Measurements from ENCODE around the gene MAST4. TPM values are rescaled to one million over a fixed set of nuclear protein-coding genes. Genes with fewer than 3 reads are reported as not detected.

MAST4 gene
- total and polyA plus RNA-seq, 2 donors (not counting 1 experiment from before 2014, with no cell fraction given): 2.5 to 57.1 TPM

DNA sequence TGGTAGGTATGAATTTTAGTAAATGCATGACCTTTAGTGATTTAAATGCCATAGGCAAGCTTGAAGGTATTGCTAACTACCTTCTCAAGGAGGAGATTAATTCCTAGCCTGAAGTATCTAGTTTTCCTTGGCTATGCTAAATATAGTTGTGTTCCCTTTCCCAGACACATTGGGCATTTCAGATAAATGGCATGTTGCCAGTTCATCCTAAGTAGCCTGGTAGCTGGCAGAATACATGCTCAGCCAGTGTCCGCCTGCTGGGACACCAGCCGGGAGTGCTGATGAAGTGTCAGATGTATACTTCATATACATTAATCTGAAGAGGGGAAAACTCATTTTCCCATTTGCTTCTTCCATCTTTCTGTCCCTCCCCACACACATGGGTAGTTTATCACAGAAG is 196.9 kb downstream of the MAST4 start:
- no peak overlapping the region for H2AFZ ChIP-seq (ENCODE audit: insufficient read depth, low read depth, low read length, poor library complexity, severe bottlenecking)
- WGBS (ENCODE audit: insufficient coverage): no CpG with 5 or more reads among the region's 2 CpGs
- no peak overlapping the region for H3K4me3 ChIP-seq (ENCODE audit: control extremely low read depth in 1 of 5, extremely low read depth in 1 of 5, insufficient read depth in 1 of 5, low read depth in 2 of 5, low read length in 4 of 5)
- no peak overlapping the region for H3K4me3 Mint-ChIP-seq
- H3K27me3 Mint-ChIP-seq: no peaks in the 10 kb centered on the region
- no peaks in the 10 kb centered on the region for H3K9me3 ChIP-seq (ENCODE audit: control extremely low read depth in 1 of 3, control insufficient read depth in 2 of 3, insufficient read depth in 1 of 3, low read length in 2 of 3)
- no peak overlapping the region for H3K4me2 ChIP-seq (replicated peaks; ENCODE audit: low read depth, low read length, poor library complexity, severe bottlenecking)
- no peaks in the 10 kb centered on the region for H4K20me1 ChIP-seq (ENCODE audit: control insufficient read depth, insufficient read depth, low read length, poor library complexity, severe bottlenecking)
- H3K79me2 ChIP-seq (ENCODE audit: control insufficient read depth, insufficient read depth, low read length): no peaks in the 10 kb centered on the region
- no peak for TF ChIP-seq EZH2 (IDR thresholded peaks at IDR 0.05; ENCODE audit: borderline replicate concordance, insufficient read depth, low read depth, low read length, poor library complexity, severe bottlenecking)
- TF ChIP-seq, protein P1, sequence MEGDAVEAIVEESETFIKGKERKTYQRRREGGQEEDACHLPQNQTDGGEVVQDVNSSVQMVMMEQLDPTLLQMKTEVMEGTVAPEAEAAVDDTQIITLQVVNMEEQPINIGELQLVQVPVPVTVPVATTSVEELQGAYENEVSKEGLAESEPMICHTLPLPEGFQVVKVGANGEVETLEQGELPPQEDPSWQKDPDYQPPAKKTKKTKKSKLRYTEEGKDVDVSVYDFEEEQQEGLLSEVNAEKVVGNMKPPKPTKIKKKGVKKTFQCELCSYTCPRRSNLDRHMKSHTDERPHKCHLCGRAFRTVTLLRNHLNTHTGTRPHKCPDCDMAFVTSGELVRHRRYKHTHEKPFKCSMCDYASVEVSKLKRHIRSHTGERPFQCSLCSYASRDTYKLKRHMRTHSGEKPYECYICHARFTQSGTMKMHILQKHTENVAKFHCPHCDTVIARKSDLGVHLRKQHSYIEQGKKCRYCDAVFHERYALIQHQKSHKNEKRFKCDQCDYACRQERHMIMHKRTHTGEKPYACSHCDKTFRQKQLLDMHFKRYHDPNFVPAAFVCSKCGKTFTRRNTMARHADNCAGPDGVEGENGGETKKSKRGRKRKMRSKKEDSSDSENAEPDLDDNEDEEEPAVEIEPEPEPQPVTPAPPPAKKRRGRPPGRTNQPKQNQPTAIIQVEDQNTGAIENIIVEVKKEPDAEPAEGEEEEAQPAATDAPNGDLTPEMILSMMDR (IDR thresholded peaks at IDR 0.05): no peak
- H3K4me1 ChIP-seq (ENCODE audit: control insufficient read depth in 2 of 2, insufficient read depth in 2 of 2, low read length in 2 of 2): no peaks in the 10 kb centered on the region
- ATAC-seq (ENCODE audit: low read depth): no peak
- intact Hi-C loops (cut with micrococcal nuclease): no loop called here
- CTCF ChIA-PET: no interaction called here
- H3K27ac Mint-ChIP-seq: no peak overlapping the region
- H3K9me3 Mint-ChIP-seq (ENCODE audit: insufficient read depth): no peaks in the 10 kb centered on the region
- no peaks in the 10 kb centered on the region for H3K27me3 ChIP-seq (replicated peaks in 1 of 4; ENCODE audit: control extremely low read depth in 1 of 4, control insufficient read depth in 3 of 4, insufficient read depth in 4 of 4, low read length in 3 of 4)
- no peak for DNase-seq
- no peak overlapping the region for H3K27ac ChIP-seq (ENCODE audit: low read length in 2 of 2)
- no peak overlapping the region for H3K9ac ChIP-seq (ENCODE audit: low read length)
- POLR2A ChIA-PET: no interaction called here
- no peaks in the 10 kb centered on the region for H3K36me3 ChIP-seq (replicated peaks in 1 of 2; ENCODE audit: control extremely low read depth in 1 of 2, control insufficient read depth in 1 of 2, extremely low read depth in 1 of 2, insufficient read depth in 2 of 2, low read length in 1 of 2)
- H3K4me1 Mint-ChIP-seq: peaks cover 2% of the 10 kb centered on the region

DNA sequence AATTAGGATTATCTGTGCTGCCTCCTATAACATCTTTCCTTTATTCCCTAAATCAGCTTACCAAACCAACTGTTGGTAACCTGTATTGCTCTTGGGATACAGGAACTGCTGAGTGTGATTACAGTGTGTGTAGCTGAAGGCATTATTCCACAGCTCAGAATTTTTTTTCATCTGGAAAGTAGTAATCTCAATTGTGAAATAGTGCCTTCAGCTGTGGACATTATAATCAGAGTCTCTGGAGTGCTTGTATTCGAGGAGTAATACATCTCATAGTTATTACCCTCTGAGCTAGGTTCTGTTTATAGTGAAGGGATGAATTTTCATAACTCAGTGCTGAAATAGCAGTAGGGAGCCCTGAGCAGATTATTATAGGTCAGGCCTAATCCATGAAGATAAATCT is 199.5 kb downstream of the MAST4 start:
- H3K9me3 Mint-ChIP-seq (ENCODE audit: insufficient read depth): no peaks in the 10 kb centered on the region
- Histone ChIP-seq H3K4me1 (ENCODE audit: control insufficient read depth in 2 of 2, insufficient read depth in 2 of 2, low read length in 2 of 2) (no peaks in the 10 kb centered on the region), H2AFZ (ENCODE audit: insufficient read depth, low read depth, low read length, poor library complexity, severe bottlenecking) (no peak overlapping the region), H4K20me1 (ENCODE audit: control insufficient read depth, insufficient read depth, low read length, poor library complexity, severe bottlenecking) (no peaks in the 10 kb centered on the region), H3K4me3 (ENCODE audit: control extremely low read depth in 1 of 5, extremely low read depth in 1 of 5, insufficient read depth in 1 of 5, low read depth in 2 of 5, low read length in 4 of 5) (no peak overlapping the region), H3K79me2 (ENCODE audit: control insufficient read depth, insufficient read depth, low read length) (no peaks in the 10 kb centered on the region), H3K27ac (ENCODE audit: low read length in 2 of 2) (no peak overlapping the region), H3K27me3 (replicated peaks in 1 of 4; ENCODE audit: control extremely low read depth in 1 of 4, control insufficient read depth in 3 of 4, insufficient read depth in 4 of 4, low read length in 3 of 4) (peaks cover 0 to 2% (median 0%) of the 10 kb centered on the region in 4 experiments), H3K36me3 (replicated peaks in 1 of 2; ENCODE audit: control extremely low read depth in 1 of 2, control insufficient read depth in 1 of 2, extremely low read depth in 1 of 2, insufficient read depth in 2 of 2, low read length in 1 of 2) (no peaks in the 10 kb centered on the region), H3K9ac (ENCODE audit: low read length) (no peak overlapping the region), H3K9me3 (ENCODE audit: control extremely low read depth in 1 of 3, control insufficient read depth in 2 of 3, insufficient read depth in 1 of 3, low read length in 2 of 3) (no peaks in the 10 kb centered on the region), H3K4me2 (replicated peaks; ENCODE audit: low read depth, low read length, poor library complexity, severe bottlenecking) (no peak overlapping the region)
- ChIA-PET CTCF (interaction anchor here (1.0 to 2.0 kb wide), 4 partner anchors 18 to 489 kb away, joined by 3 to 8 read pairs (median 4); no protein-coding TSS in a partner anchor), POLR2A (no interaction called here)
- H3K27ac Mint-ChIP-seq: no peak overlapping the region
- no CpG with 5 or more reads among the region's 1 CpG for WGBS (ENCODE audit: insufficient coverage)
- intact Hi-C loops (cut with micrococcal nuclease): no loop called here
- no peak for DNase-seq
- H3K4me3 Mint-ChIP-seq: no peak overlapping the region
- ATAC-seq (ENCODE audit: low read depth): no peak
- H3K27me3 Mint-ChIP-seq: peaks cover 11% of the 10 kb centered on the region
- peaks cover 2% of the 10 kb centered on the region for H3K4me1 Mint-ChIP-seq
- no peak for TF ChIP-seq EZH2 (IDR thresholded peaks at IDR 0.05; ENCODE audit: borderline replicate concordance, insufficient read depth, low read depth, low read length, poor library complexity, severe bottlenecking)
- TF ChIP-seq, protein P1 (IDR thresholded peaks at IDR 0.05): no peak

Measured in B cell (primary cell).